HEK293 (cell line): Measurements from ENCODE around the gene SPC24.

ENCODE experiments used
- ATF2 ChIP-seq: fragments of 450-650 bp; formaldehyde crosslinking; IDR thresholded peaks from 2 replicates; pipeline ENCODE4 v1.5.1; 2016; ENCODE audit warnings: missing biosample characterization, missing genetic modification characterization, low read depth
- GLI4 ChIP-seq: fragments of 450-650 bp; formaldehyde crosslinking; IDR thresholded peaks from 2 replicates; pipeline ENCODE4 v1.5.1; 2016; ENCODE audit warnings: missing biosample characterization, missing genetic modification characterization
- HOXA7 ChIP-seq: sonication (generic); formaldehyde crosslinking; IDR thresholded peaks from 2 replicates; pipeline ENCODE4 v1.8.1; 2022; ENCODE audit warnings: missing genetic modification reagents, borderline replicate concordance
- ZBTB20 ChIP-seq: fragments of 450-650 bp; formaldehyde crosslinking; IDR thresholded peaks from 2 replicates; pipeline ENCODE4 v1.5.1; 2016; ENCODE audit warnings: missing biosample characterization, missing genetic modification characterization
- ZBTB21 ChIP-seq: fragments of 450-650 bp; formaldehyde crosslinking; IDR thresholded peaks from 2 replicates; pipeline ENCODE4 v1.5.1; 2017; ENCODE audit warnings: missing biosample characterization, missing genetic modification characterization
- ZNF2 ChIP-seq: fragments of 450-650 bp; formaldehyde crosslinking; IDR thresholded peaks from 2 replicates; pipeline ENCODE4 v1.5.1; 2016; ENCODE audit warnings: missing biosample characterization, missing genetic modification characterization
- ZNF24 ChIP-seq: fragments of 450-650 bp; formaldehyde crosslinking; IDR thresholded peaks from 2 replicates; pipeline ENCODE4 v1.5.1; 2016; ENCODE audit warnings: missing biosample characterization, missing genetic modification characterization
- ZNF274 ChIP-seq, 2 experiments: fragments of 200-500 bp in 1 of 2; fragments of 450-650 bp in 1 of 2; sonication (Bioruptor generic) in 1 of 2; formaldehyde crosslinking in 1 of 2; IDR thresholded peaks; 2 replicates each; pipeline versions ENCODE4 v1.5.1 to v1.6.1; 2014 to 2016; ENCODE audit warnings: borderline replicate concordance in 1 of 2, inconsistent platforms in 1 of 2, low read length in 1 of 2, missing biosample characterization in 1 of 2, missing genetic modification characterization in 1 of 2
- ZNF302 ChIP-seq: fragments of 450-650 bp; formaldehyde crosslinking; IDR thresholded peaks from 2 replicates; pipeline ENCODE4 v1.5.1; 2016; ENCODE audit warnings: missing biosample characterization, missing genetic modification characterization, low read depth
- ZNF335 ChIP-seq: fragments of 450-650 bp; formaldehyde crosslinking; conservative IDR thresholded peaks from 2 replicates; pipeline ENCODE4 v1.5.1; 2016; ENCODE audit warnings: missing biosample characterization, missing genetic modification characterization
- ZNF558 ChIP-seq: fragments of 450-650 bp; formaldehyde crosslinking; IDR thresholded peaks from 2 replicates; pipeline ENCODE4 v1.5.1; 2016; ENCODE audit warnings: missing biosample characterization, missing genetic modification characterization
- TF ChIP-seq, protein P1 (sequence below): fragments of 450-650 bp; formaldehyde crosslinking; IDR thresholded peaks from 2 replicates; pipeline ENCODE4 v1.5.1; 2016; ENCODE audit warnings: missing biosample characterization, missing genetic modification characterization
- TF ChIP-seq, protein P2 (sequence below): fragments of 450-650 bp; formaldehyde crosslinking; IDR thresholded peaks from 2 replicates; pipeline ENCODE4 v1.5.1; 2016; ENCODE audit warnings: missing biosample characterization, missing genetic modification characterization
- TF ChIP-seq, protein P3 (sequence below): fragments of 450-650 bp; formaldehyde crosslinking; IDR thresholded peaks from 2 replicates; pipeline ENCODE4 v1.5.1; 2016; ENCODE audit warnings: missing biosample characterization, missing genetic modification characterization

DNA sequence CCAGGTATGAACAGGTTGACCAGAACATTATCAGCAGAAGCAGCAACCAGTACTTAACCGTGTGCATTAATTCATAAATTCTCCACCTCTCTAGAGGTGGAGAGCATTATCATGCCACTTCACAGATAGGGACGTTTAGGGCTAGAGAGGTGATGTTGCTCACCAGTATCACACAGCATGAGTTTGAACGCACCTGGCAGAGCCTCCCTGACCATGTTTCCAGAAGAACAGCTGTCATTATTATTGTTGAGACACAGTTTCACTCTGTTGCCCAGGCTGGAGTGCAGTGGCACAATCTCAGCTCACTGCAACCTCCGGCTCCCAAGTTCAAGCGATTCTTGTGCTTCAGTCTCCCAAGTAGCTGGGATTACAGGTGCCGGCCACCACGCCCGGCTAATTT, 34.9 kb upstream of the SPC24 start:
- TF ChIP-seq ZNF274 (IDR thresholded peaks at IDR 0.05; ENCODE audit: low read length) (no peak), ZNF274 (tag by site-specific recombination; IDR thresholded peaks at IDR 0.05; ENCODE audit: borderline replicate concordance) (no peak), ZNF558 (no peak), GLI4 (no peak), ATF2 (tag by site-specific recombination) (no peak), ZNF335 (tag by site-specific recombination) (no peak), ZNF24 (tag by site-specific recombination) (no peak), HOXA7 (CRISPR knock-in tag) (no peak), ZNF2 (no peak), ZBTB21 (tag by site-specific recombination) (no peak), ZBTB20 (tag by site-specific recombination) (no peak), ZNF302 (tag by site-specific recombination) (no peak)
- TF ChIP-seq, protein P1, sequence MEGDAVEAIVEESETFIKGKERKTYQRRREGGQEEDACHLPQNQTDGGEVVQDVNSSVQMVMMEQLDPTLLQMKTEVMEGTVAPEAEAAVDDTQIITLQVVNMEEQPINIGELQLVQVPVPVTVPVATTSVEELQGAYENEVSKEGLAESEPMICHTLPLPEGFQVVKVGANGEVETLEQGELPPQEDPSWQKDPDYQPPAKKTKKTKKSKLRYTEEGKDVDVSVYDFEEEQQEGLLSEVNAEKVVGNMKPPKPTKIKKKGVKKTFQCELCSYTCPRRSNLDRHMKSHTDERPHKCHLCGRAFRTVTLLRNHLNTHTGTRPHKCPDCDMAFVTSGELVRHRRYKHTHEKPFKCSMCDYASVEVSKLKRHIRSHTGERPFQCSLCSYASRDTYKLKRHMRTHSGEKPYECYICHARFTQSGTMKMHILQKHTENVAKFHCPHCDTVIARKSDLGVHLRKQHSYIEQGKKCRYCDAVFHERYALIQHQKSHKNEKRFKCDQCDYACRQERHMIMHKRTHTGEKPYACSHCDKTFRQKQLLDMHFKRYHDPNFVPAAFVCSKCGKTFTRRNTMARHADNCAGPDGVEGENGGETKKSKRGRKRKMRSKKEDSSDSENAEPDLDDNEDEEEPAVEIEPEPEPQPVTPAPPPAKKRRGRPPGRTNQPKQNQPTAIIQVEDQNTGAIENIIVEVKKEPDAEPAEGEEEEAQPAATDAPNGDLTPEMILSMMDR, result no peak
- TF ChIP-seq, protein P2, sequence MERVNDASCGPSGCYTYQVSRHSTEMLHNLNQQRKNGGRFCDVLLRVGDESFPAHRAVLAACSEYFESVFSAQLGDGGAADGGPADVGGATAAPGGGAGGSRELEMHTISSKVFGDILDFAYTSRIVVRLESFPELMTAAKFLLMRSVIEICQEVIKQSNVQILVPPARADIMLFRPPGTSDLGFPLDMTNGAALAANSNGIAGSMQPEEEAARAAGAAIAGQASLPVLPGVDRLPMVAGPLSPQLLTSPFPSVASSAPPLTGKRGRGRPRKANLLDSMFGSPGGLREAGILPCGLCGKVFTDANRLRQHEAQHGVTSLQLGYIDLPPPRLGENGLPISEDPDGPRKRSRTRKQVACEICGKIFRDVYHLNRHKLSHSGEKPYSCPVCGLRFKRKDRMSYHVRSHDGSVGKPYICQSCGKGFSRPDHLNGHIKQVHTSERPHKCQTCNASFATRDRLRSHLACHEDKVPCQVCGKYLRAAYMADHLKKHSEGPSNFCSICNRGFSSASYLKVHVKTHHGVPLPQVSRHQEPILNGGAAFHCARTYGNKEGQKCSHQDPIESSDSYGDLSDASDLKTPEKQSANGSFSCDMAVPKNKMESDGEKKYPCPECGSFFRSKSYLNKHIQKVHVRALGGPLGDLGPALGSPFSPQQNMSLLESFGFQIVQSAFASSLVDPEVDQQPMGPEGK (tag by site-specific recombination), result no peak
- TF ChIP-seq, protein P3, sequence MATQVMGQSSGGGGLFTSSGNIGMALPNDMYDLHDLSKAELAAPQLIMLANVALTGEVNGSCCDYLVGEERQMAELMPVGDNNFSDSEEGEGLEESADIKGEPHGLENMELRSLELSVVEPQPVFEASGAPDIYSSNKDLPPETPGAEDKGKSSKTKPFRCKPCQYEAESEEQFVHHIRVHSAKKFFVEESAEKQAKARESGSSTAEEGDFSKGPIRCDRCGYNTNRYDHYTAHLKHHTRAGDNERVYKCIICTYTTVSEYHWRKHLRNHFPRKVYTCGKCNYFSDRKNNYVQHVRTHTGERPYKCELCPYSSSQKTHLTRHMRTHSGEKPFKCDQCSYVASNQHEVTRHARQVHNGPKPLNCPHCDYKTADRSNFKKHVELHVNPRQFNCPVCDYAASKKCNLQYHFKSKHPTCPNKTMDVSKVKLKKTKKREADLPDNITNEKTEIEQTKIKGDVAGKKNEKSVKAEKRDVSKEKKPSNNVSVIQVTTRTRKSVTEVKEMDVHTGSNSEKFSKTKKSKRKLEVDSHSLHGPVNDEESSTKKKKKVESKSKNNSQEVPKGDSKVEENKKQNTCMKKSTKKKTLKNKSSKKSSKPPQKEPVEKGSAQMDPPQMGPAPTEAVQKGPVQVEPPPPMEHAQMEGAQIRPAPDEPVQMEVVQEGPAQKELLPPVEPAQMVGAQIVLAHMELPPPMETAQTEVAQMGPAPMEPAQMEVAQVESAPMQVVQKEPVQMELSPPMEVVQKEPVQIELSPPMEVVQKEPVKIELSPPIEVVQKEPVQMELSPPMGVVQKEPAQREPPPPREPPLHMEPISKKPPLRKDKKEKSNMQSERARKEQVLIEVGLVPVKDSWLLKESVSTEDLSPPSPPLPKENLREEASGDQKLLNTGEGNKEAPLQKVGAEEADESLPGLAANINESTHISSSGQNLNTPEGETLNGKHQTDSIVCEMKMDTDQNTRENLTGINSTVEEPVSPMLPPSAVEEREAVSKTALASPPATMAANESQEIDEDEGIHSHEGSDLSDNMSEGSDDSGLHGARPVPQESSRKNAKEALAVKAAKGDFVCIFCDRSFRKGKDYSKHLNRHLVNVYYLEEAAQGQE, result no peak
